Measurements from ENCODE around the gene SV2C.

- TF ChIP-seq, protein P1, sequence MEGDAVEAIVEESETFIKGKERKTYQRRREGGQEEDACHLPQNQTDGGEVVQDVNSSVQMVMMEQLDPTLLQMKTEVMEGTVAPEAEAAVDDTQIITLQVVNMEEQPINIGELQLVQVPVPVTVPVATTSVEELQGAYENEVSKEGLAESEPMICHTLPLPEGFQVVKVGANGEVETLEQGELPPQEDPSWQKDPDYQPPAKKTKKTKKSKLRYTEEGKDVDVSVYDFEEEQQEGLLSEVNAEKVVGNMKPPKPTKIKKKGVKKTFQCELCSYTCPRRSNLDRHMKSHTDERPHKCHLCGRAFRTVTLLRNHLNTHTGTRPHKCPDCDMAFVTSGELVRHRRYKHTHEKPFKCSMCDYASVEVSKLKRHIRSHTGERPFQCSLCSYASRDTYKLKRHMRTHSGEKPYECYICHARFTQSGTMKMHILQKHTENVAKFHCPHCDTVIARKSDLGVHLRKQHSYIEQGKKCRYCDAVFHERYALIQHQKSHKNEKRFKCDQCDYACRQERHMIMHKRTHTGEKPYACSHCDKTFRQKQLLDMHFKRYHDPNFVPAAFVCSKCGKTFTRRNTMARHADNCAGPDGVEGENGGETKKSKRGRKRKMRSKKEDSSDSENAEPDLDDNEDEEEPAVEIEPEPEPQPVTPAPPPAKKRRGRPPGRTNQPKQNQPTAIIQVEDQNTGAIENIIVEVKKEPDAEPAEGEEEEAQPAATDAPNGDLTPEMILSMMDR (IDR thresholded peaks at IDR 0.05; ENCODE audit: low read depth, low read length) = no peak
- TF ChIP-seq EZH2phosphoT487 (IDR thresholded peaks at IDR 0.05; ENCODE audit: low read depth) = no peak
These were observed 79.2 kb downstream of the SV2C start for GRCh38 chr5:76162335-76162734.
